Subcutaneous adipose tissue (tissue), 4 donors: ENCODE measurements around the gene TBC1D5. TPM values are rescaled to one million over a fixed set of nuclear protein-coding genes. Genes with fewer than 3 reads are reported as not detected.

ENCODE experiments used
- total RNA-seq, 4 donors: library from RNA; depleted of rRNA; stranded (reverse); fragments of >200 nt; gene quantifications; one replicate each; pipeline ENCODE4 v1.1.0, GENCODE V29; 2016
- TF ChIP-seq, protein P1 (sequence below): fragments of 450-650 bp; IDR thresholded peaks from one replicate; pipeline ENCODE4 v1.5.1; 2016; ENCODE audit warnings: low read depth, mild to moderate bottlenecking, control low read depth, antibody characterized with exemption, moderate library complexity

TBC1D5 gene
- total RNA-seq, 4 donors from 2014 or later: 76.3 to 91.1 (median 81.3) TPM

DNA sequence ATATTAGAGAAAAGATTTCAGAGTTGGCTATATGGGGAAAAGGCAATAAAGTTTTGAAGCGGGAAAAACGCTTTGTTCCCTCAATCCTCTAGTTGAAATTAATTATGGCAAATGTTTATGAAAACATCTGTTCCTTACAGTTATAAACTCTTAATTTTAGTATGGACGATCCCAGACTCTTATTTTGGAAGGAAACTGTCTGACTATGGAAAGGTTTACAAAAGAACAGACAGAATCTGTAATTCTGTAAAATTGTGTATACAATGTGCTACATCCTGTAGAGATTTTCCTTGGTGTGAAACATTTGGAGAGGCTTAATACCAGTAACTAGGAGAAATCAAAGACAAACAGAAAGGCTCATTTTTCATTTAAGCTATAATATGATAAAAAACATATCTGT lies 311.8 kb downstream of the TBC1D5 start:
- TF ChIP-seq, protein P1, sequence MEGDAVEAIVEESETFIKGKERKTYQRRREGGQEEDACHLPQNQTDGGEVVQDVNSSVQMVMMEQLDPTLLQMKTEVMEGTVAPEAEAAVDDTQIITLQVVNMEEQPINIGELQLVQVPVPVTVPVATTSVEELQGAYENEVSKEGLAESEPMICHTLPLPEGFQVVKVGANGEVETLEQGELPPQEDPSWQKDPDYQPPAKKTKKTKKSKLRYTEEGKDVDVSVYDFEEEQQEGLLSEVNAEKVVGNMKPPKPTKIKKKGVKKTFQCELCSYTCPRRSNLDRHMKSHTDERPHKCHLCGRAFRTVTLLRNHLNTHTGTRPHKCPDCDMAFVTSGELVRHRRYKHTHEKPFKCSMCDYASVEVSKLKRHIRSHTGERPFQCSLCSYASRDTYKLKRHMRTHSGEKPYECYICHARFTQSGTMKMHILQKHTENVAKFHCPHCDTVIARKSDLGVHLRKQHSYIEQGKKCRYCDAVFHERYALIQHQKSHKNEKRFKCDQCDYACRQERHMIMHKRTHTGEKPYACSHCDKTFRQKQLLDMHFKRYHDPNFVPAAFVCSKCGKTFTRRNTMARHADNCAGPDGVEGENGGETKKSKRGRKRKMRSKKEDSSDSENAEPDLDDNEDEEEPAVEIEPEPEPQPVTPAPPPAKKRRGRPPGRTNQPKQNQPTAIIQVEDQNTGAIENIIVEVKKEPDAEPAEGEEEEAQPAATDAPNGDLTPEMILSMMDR: no peak

DNA sequence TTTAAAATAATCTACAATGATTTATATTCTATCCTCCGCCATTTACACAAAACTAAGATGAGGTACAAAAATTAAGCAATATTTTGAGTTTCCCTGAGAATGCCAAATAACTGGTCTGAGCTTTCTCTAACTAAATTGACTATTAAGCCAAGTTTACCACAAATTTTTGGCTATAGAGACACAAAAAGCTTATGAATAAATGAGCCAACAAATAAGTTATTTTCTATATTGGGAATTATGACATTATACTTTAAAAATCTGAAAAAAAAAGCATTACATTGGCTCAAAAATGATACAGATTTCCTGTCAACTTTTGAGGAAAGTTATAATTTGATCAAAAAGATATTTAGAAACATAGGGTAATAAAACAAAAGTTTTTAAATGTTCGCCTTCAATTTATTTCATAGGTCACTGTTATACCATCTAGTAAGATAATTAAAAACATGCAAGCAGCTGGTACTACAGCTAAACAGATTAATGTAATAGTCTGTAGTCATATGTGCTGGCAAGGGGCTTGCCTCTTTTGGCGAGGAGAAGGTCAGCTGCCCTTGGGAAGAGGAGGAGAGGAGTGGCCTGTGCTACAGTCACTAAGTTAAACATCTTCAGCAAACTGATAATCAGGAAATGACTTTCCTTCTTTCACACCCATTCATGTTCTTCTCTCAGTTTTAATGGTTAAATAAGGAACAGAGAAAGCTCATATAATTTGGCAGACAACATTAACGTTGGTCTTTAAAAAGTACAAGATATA lies 318.5 kb downstream of the TBC1D5 start:
- TF ChIP-seq, protein P1: no peak

DNA sequence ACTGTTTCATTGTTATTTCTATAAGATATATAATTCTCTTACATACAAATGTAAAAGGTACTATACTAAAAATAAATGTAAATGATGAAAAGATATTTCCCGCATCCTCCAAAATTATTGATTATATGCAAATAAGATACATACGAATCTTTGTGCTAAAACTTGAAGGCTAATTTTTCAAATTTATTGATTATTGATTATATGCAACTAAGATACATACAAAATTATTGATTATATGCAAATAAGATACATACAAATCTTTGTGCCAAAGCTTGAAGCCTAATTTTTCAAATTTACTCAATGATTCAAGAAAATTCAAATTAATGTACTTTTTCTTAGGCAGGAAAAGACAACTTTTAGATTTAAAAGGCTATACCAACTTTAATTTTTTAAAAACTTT lies 319.8 kb downstream of the TBC1D5 start:
- TF ChIP-seq, protein P1: no peak

DNA sequence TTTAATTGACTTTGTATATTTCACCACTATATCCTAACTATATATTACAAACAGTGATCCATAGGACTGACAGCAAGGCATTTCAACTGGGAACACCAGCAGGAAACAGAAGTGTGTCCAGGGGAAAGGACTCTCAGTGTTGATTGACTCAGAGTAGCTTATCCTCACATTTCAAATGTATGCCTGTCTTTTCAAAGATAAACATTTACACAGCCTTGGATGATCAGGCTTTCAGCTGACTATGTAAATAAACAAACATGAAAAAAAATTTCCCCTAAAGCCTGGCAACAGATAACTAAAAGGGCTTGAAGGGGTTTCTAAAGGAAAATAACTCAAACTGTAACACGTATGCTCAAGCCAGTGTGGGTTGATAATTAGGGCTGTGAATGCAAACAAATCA lies 321.8 kb downstream of the TBC1D5 start:
- TF ChIP-seq, protein P1: no peak

DNA sequence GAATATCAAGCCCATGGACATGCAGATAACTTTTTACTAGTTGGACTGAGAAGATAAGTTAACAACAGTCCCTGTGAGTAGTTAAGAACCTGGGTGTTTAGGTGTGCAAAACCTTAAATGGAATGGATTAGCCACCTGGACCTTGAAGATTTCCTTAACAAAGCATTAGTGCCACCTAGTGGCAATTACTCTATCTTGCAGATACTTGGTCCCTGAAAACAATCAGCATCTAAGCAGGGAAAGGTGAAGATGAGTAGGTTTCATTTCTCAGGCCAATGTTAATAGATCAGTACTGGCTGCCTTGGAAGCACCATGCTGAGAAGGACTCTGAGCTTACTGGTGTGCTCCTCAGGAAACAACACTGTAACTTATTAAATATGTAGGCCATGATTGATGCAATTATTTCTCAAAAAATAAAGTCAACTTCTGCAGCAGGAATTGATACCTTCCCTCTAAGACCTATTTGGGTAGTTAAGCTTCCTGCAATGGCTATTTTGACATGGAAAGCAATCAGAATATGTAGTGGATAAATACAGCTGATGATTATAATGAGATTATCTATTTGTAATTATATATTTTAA lies 329.4 kb downstream of the TBC1D5 start:
- TF ChIP-seq, protein P1: no peak

DNA sequence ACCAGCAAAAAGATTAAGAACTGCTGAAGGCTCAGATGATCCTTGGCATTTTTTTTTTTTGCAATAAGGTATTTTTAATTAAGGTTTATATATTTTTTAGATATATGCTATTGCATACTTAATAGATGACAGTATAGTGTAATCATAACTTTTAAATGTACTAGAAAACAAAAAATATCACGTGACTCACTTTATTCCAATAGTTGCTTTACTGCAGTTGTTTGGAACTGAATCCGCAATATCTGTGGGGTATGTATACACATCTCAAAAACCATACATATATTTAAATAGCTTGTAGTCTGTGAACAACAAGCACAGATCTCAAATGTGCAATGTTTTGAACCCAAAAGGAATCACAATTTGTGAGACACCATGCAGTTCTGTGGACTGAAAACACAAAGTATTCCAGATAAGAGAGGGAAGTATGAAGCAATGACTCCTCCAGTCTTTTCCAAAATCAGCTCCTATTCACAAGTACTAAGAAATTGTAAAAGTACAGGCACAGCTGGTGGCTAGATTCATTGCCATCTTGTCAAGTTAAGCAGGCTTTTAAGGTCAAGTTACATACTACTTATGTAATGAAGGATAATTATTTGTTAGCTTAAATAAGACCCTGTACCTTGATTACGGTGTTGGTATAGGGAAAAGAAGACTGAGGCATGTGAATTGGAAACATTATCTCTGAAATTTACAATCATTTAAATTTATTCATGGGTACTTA lies 331.1 kb downstream of the TBC1D5 start:
- TF ChIP-seq, protein P1: no peak

DNA sequence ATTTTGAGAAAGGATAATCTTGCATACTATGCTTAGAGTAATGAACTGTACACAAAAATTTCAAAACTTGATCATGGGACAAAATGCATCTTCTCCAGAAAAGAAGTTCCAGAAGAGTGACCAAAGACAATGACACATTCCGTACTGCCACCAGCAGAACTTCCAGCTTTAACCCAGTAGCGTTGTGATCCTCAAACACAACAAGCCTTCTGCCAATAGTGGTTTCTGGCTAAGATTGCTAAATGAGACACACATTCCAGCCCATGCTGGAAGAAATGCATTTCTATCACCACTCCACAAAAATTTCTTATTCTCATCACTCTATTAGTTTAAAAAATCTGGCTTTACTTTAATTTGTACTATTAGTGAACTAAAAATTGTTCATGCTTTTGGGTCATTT lies 334.9 kb downstream of the TBC1D5 start:
- TF ChIP-seq, protein P1: no peak
